ENCODE measurements around the gene DNAL4.
A peak's percentile ranks its signal among the peaks of the same experiment; 100 is the strongest.

The DNAL4 gene

GRCh38 chr22:38756711-38757463 is 37.1 kb downstream of the DNAL4 start:
- DNase-seq = no peak

- peak; percentile 90 for DNase-seq
Measured at GRCh38 chr22:38755911-38756532, 37.9 kb downstream of the DNAL4 start, which contains the start of gene SUN2. Gene SUN2, minus strand, starts transcription at chr22:38755998. Its CDS starts 3,370 bp downstream, at chr22:38752628.

GRCh38 chr22:38755155-38755910 is 38.6 kb downstream of the DNAL4 start:
- peak; percentile 39 for DNase-seq

- no peak for DNase-seq
Measured at GRCh38 chr22:38754751-38755154, 39.2 kb downstream of the DNAL4 start.

GRCh38 chr22:38753948-38754750 is 39.8 kb downstream of the DNAL4 start:
- no peak for DNase-seq

GRCh38 chr22:38751422-38752346 is 42.3 kb downstream of the DNAL4 start:
- peak; percentile 79 for DNase-seq

GRCh38 chr22:38751066-38751421 is 42.9 kb downstream of the DNAL4 start:
- no peak for DNase-seq

- no peak for DNase-seq
Measured at GRCh38 chr22:38750638-38751037, 43.3 kb downstream of the DNAL4 start.

GRCh38 chr22:38750104-38750503 is 43.8 kb downstream of the DNAL4 start:
- no peak for DNase-seq

- no peak for DNase-seq
Measured at GRCh38 chr22:38748487-38749136, 45.3 kb downstream of the DNAL4 start.

- DNase-seq = no peak
Measured at GRCh38 chr22:38745676-38746460, 48.1 kb downstream of the DNAL4 start.

- no peak for DNase-seq
Measured at GRCh38 chr22:38744981-38745380, 49.0 kb downstream of the DNAL4 start.

- DNase-seq = no peak
Measured at GRCh38 chr22:38742176-38742942, 51.6 kb downstream of the DNAL4 start.

GRCh38 chr22:38741576-38741975 is 52.4 kb downstream of the DNAL4 start:
- no peak for DNase-seq

GRCh38 chr22:38741166-38741565 is 52.8 kb downstream of the DNAL4 start:
- DNase-seq = no peak

GRCh38 chr22:38740754-38741153 is 53.2 kb downstream of the DNAL4 start:
- DNase-seq = no peak

GRCh38 chr22:38740116-38740723 is 53.7 kb downstream of the DNAL4 start:
- no peak for DNase-seq

GRCh38 chr22:38739300-38740055 is 54.5 kb downstream of the DNAL4 start:
- DNase-seq = no peak

Data from activated effector memory CD4-positive, alpha-beta T cell treated with Interleukin-2 at 50 U/mL for 16 hours (primary cell).